SK-N-SH (cell line): Measurements from ENCODE around the gene ZNF425. TPM values are rescaled to one million over a fixed set of nuclear protein-coding genes. Genes with fewer than 3 reads are reported as not detected.

Experiments used
- CTCF ChIA-PET: fragments of 300-600, 350-600 bp; formaldehyde crosslinking; extraction: SDS; loops from one replicate; lab custom pipeline; 2021; lab: Yijun Ruan, JAX
- POLR2A ChIA-PET: fragments of 350-600 bp; sonication (Branson Sonifier 250); formaldehyde crosslinking; extraction: SDS; loops from one replicate; lab custom pipeline; 2020; ENCODE audit warnings: antibody characterized with exemption, inconsistent platforms; lab: Yijun Ruan, JAX
- DNase-seq: peaks from one replicate; pipeline ENCODE4 v3.0.0; 2012
- H2AFZ ChIP-seq: fragments of 200-600 bp; sonication (generic); 2 replicates; pipeline ENCODE4 v1.8.1; 2016; ENCODE audit warnings: antibody characterized with exemption, mild to moderate bottlenecking, low read depth
- H3F3A ChIP-seq: fragments of 200-600 bp; sonication (generic); replicated peaks from 2 replicates; pipeline ENCODE3; 2016; ENCODE audit warnings: antibody characterized with exemption, mild to moderate bottlenecking; ENCODE audit not compliant: insufficient read depth
- H3K27ac ChIP-seq, 2 experiments: fragments of 200-500 bp in 1 of 2; fragments of 200-600 bp in 1 of 2; sonication (Bioruptor generic) in 1 of 2; sonication (generic), shearing (Covaris generic) in 1 of 2; 2 replicates each; pipeline versions ENCODE4 v1.5.1 to v1.6.1; 2014 to 2016; ENCODE audit warnings: low read depth in 2 of 2, inconsistent platforms in 1 of 2, low read length in 1 of 2, mild to moderate bottlenecking in 1 of 2, mixed read lengths in 1 of 2
- H3K27me3 ChIP-seq: fragments of 200-600 bp; sonication (generic), shearing (Covaris generic); 2 replicates; pipeline ENCODE4 v1.6.1; 2016; ENCODE audit warnings: mixed run types; ENCODE audit not compliant: insufficient read depth
- H3K36me3 ChIP-seq, 2 experiments: fragments of 200-500 bp in 1 of 2; fragments of 200-600 bp in 1 of 2; sonication (Bioruptor generic) in 1 of 2; sonication (generic) in 1 of 2; replicated peaks in 1 of 2; 2 replicates each; pipeline versions ENCODE3 to v1.5.1; 2014 to 2016; ENCODE audit warnings: low read length in 1 of 2, mild to moderate bottlenecking in 1 of 2; ENCODE audit not compliant: insufficient read depth in 2 of 2, control insufficient read depth in 1 of 2
- H3K4me1 ChIP-seq, 2 experiments: fragments of 200-500 bp in 1 of 2; fragments of 200-600 bp in 1 of 2; sonication (Bioruptor generic) in 1 of 2; sonication (generic), shearing (Covaris generic) in 1 of 2; 2 replicates each; pipeline versions ENCODE4 v1.5.1 to v1.6.1; 2014 to 2016; ENCODE audit warnings: low read depth in 1 of 2, low read length in 1 of 2, mixed run types in 1 of 2; ENCODE audit not compliant: insufficient read depth in 2 of 2, control insufficient read depth in 1 of 2
- H3K4me2 ChIP-seq: fragments of 200-600 bp; sonication (generic), shearing (Covaris generic); 2 replicates; pipeline ENCODE4 v1.6.1; 2017; ENCODE audit warnings: mixed run types
- H3K4me3 ChIP-seq, 2 experiments: fragments of 200-500 bp in 1 of 2; fragments of 200-600 bp in 1 of 2; sonication (Bioruptor generic) in 1 of 2; sonication (generic), shearing (Covaris generic) in 1 of 2; 2 replicates each; pipeline versions ENCODE4 v1.5.1 to v1.8.1; 2014 to 2016; ENCODE audit warnings: low read depth in 2 of 2, inconsistent platforms in 1 of 2, low read length in 1 of 2, mild to moderate bottlenecking in 1 of 2, mixed read lengths in 1 of 2, moderate library complexity in 1 of 2
- H3K79me2 ChIP-seq: fragments of 200-600 bp; sonication (generic); 2 replicates; pipeline ENCODE4 v1.8.1; 2017; ENCODE audit warnings: mild to moderate bottlenecking; ENCODE audit not compliant: insufficient read depth
- H3K9ac ChIP-seq: fragments of 200-600 bp; sonication (generic); 2 replicates; pipeline ENCODE4 v1.6.1; 2017; ENCODE audit warnings: mixed run types
- H3K9me2 ChIP-seq: fragments of 200-600 bp; sonication (generic); 2 replicates; pipeline ENCODE4 v1.6.1; 2017; ENCODE audit warnings: mixed run types
- H3K9me3 ChIP-seq: fragments of 200-600 bp; sonication (generic); 2 replicates; pipeline ENCODE4 v1.6.1; 2017; ENCODE audit warnings: mixed run types, mild to moderate bottlenecking, moderate library complexity
- H4K20me1 ChIP-seq: fragments of 200-600 bp; sonication (generic); 2 replicates; pipeline ENCODE4 v1.6.1; 2017; ENCODE audit warnings: mild to moderate bottlenecking, mixed run types; ENCODE audit not compliant: insufficient read depth
- CHD2 ChIP-seq: fragments of 150-350 bp; IDR thresholded peaks from 2 replicates; pipeline ENCODE4 v1.6.1; 2018; ENCODE audit warnings: low read length; ENCODE audit not compliant: partially characterized antibody
- EP300 ChIP-seq, 2 experiments: IDR thresholded peaks; 2 replicates each; pipeline versions ENCODE4 v1.4.0 to v1.6.1; 2012; ENCODE audit warnings: borderline replicate concordance in 1 of 2, low read depth in 1 of 2, low read length in 1 of 2
- EZH2phosphoT487 ChIP-seq: fragments of 200-600 bp; sonication (generic); IDR thresholded peaks from 2 replicates; pipeline ENCODE4 v1.6.1; 2017; ENCODE audit warnings: low read depth, mixed run types, mild to moderate bottlenecking, antibody characterized with exemption, moderate library complexity, borderline replicate concordance
- FOSL2 ChIP-seq: IDR thresholded peaks from 2 replicates; pipeline ENCODE4 v1.4.0; 2012; ENCODE audit warnings: low read depth, mild to moderate bottlenecking, moderate library complexity, borderline replicate concordance
- FOXM1 ChIP-seq: IDR thresholded peaks from 2 replicates; pipeline ENCODE4 v1.4.0; 2012; ENCODE audit warnings: low read depth, mild to moderate bottlenecking
- GABPA ChIP-seq: IDR thresholded peaks from 2 replicates; pipeline ENCODE4 v1.4.0; 2012; ENCODE audit warnings: low read depth, mild to moderate bottlenecking
- GATA2 ChIP-seq: sonication (generic); formaldehyde crosslinking; IDR thresholded peaks from 2 replicates; pipeline ENCODE4 v1.5.0; 2020; ENCODE audit warnings: mild to moderate bottlenecking, missing genetic modification reagents
- JUND ChIP-seq: IDR thresholded peaks from 2 replicates; pipeline ENCODE4 v1.4.0; 2012
- MEF2A ChIP-seq: IDR thresholded peaks from 2 replicates; pipeline ENCODE4 v1.4.0; 2012; ENCODE audit warnings: low read depth, borderline replicate concordance
- MXI1 ChIP-seq: IDR thresholded peaks from 2 replicates; pipeline ENCODE4 v1.6.1; 2012; ENCODE audit warnings: mild to moderate bottlenecking, low read depth, low read length, improper control_type of control experiment
- NRF1 ChIP-seq: IDR thresholded peaks from 2 replicates; pipeline ENCODE4 v1.6.1; 2012; ENCODE audit warnings: low read depth, mild to moderate bottlenecking, low read length
- RAD21 ChIP-seq: IDR thresholded peaks from 2 replicates; pipeline ENCODE4 v1.6.1; 2012; ENCODE audit warnings: mild to moderate bottlenecking, low read length
- RCOR1 ChIP-seq: fragments of 150-350 bp; IDR thresholded peaks from 2 replicates; pipeline ENCODE4 v1.6.1; 2017; ENCODE audit warnings: antibody characterized with exemption, low read length
- RXRA ChIP-seq: IDR thresholded peaks from 2 replicates; pipeline ENCODE4 v1.4.0; 2012; ENCODE audit warnings: low read depth, mild to moderate bottlenecking, borderline replicate concordance
- SMC3 ChIP-seq: IDR thresholded peaks from 2 replicates; pipeline ENCODE4 v1.6.1; 2012; ENCODE audit warnings: low read depth, low read length, improper control_type of control experiment
- TCF12 ChIP-seq: IDR thresholded peaks from 2 replicates; pipeline ENCODE4 v1.4.0; 2012
- TEAD4 ChIP-seq: IDR thresholded peaks from 2 replicates; pipeline ENCODE4 v1.4.0; 2012; ENCODE audit warnings: mild to moderate bottlenecking, borderline replicate concordance; ENCODE audit not compliant: insufficient read depth
- YY1 ChIP-seq: IDR thresholded peaks from 2 replicates; pipeline ENCODE4 v1.4.0; 2012; ENCODE audit warnings: low read depth, mild to moderate bottlenecking
- WGBS: methylation state at CpG from one replicate; pipeline ENCODE4 v1.1.6; 2017; ENCODE audit warnings: low lambda C conversion rate; 5-methylcytosine and 5-hydroxymethylcytosine counted together
- polyA plus RNA-seq, 3 experiments: library from polyadenylated mRNA; depleted of rRNA; stranded (reverse); fragments of >200 nt; gene quantifications; 2 replicates each; pipeline ENCODE4 v1.2.3, GENCODE V29; 2012
- TF ChIP-seq, protein P1 (sequence below): fragments of 150-350 bp; IDR thresholded peaks from 2 replicates; pipeline ENCODE4 v1.6.1; 2017; ENCODE audit warnings: antibody characterized with exemption, low read length, low read depth, borderline replicate concordance
- TF ChIP-seq, protein P2 (sequence below): IDR thresholded peaks from 2 replicates; pipeline ENCODE4 v1.4.0; 2012; ENCODE audit warnings: low read depth
- TF ChIP-seq, protein P3 (sequence below): fragments of 200-600 bp; sonication (generic); IDR thresholded peaks from 2 replicates; pipeline ENCODE4 v1.6.1; 2017; ENCODE audit warnings: antibody characterized with exemption, mild to moderate bottlenecking, moderate library complexity
- TF ChIP-seq, protein P4 (sequence below): IDR thresholded peaks from 2 replicates; pipeline ENCODE4; 2012
- TF ChIP-seq, protein P5 (sequence below): IDR thresholded peaks from 2 replicates; pipeline ENCODE4 v1.4.0; 2012; ENCODE audit warnings: low read depth, borderline replicate concordance
- TF ChIP-seq, protein P6 (sequence below): IDR thresholded peaks from 2 replicates; pipeline ENCODE4 v1.6.1; 2012; ENCODE audit warnings: mild to moderate bottlenecking, low read depth, low read length, moderate library complexity

The ZNF425 gene
- polyA plus RNA-seq, 1 of the 3 experiments (the other 2 are of a cell fraction): 1.4 TPM

DNA sequence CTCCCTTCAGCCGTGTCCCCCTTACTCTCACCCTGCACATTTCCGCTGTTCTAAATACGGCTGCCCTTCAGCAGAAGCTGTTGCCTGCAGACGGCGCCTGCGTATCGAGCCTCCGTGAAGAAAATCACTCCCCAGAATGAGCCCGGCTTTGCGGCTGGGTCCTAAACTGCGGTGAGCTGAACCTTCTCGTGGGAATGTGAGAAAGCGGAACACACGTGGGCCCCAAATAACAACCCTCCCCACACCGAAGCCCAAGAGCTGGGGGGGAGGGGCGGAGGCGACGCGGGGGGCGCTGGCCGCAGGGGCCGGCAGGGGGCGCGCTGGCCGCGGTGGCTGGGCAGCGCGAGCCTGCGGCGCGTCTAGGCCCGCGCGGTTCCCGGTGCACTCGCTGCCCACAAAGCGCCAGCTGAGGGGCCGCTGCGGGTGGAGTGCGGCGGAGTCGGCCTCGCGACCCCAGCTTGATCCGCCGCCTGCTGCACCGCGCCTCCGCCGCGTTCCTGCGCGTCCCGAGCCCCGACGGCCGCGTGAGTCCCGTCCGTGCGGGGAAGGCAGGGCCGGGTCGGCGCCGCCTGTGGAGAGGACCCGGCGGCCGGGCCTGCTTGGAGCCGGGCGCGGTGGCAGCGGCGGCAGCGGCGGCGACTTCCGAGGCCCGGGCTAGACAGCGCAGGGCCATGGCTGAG is 21.1 kb upstream of the ZNF425 start, which contains the start of gene ZNF398:
ZNF398 (plus strand) TSS at position 382 of the 680 bp plus-strand sequence; CDS start at position 672, 290 bp downstream.
- no peaks in the 10 kb centered on the region; a peak in 2 of 4 replicates for H3K4me1 ChIP-seq
- no peaks in the 10 kb centered on the region for H3K9me2 ChIP-seq
- peaks cover 21% of the 10 kb centered on the region for H4K20me1 ChIP-seq
- no peaks in the 10 kb centered on the region for H3K27me3 ChIP-seq
- ChIA-PET POLR2A (interaction anchor here (1.0 to 3.7 kb wide), 6 partner anchors 9 to 119 kb away, joined by 4 to 37 read pairs (median 6); partner anchors contain the start of genes PDIA4, ZNF282, ZNF425 and ZNF783), CTCF (interaction anchor here (0.6 to 7.0 kb wide), 51 partner anchors 9 to 1265 kb away, joined by 3 to 83 read pairs (median 4); partner anchors contain the start of genes ZNF282, ZNF425 and ZNF783)
- 0% methylated on average over 14 of the region's 79 CpGs for WGBS
- no peaks in the 10 kb centered on the region for H3K36me3 ChIP-seq
- H3K9ac ChIP-seq: peak within 1 kb of the TSS; percentile 88
- peak within 1 kb of the TSS; percentile 95 for H3K4me2 ChIP-seq
- H3K9me3 ChIP-seq: no peaks in the 10 kb centered on the region
- H3F3A ChIP-seq: peaks cover 21% of the 10 kb centered on the region
- H3K79me2 ChIP-seq: peaks cover 46% of the 10 kb centered on the region
- H3K4me3 ChIP-seq: peak within 1 kb of the TSS; percentile 64 to 95
- H2AFZ ChIP-seq: peak within 1 kb of the TSS; percentile 99
- DNase-seq: peak; percentile 99
- peak within 1 kb of the TSS; percentile 77 to 84 for H3K27ac ChIP-seq
- no peak for TF ChIP-seq EZH2phosphoT487
- no peak for TF ChIP-seq YY1
- TF ChIP-seq, protein P1, sequence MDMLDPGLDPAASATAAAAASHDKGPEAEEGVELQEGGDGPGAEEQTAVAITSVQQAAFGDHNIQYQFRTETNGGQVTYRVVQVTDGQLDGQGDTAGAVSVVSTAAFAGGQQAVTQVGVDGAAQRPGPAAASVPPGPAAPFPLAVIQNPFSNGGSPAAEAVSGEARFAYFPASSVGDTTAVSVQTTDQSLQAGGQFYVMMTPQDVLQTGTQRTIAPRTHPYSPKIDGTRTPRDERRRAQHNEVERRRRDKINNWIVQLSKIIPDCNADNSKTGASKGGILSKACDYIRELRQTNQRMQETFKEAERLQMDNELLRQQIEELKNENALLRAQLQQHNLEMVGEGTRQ: no peak
- TF ChIP-seq JUND: no peak
- TF ChIP-seq MXI1: peak; percentile 91
- TF ChIP-seq CHD2: peak; percentile 92
- TF ChIP-seq RCOR1: no peak
- TF ChIP-seq, protein P2, sequence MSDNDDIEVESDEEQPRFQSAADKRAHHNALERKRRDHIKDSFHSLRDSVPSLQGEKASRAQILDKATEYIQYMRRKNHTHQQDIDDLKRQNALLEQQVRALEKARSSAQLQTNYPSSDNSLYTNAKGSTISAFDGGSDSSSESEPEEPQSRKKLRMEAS: peak; percentile 66
- no peak for TF ChIP-seq RXRA
- TF ChIP-seq TCF12: no peak
- no peak for TF ChIP-seq GATA2 (CRISPR knock-in tag)
- no peak; a peak in 1 of 4 replicates for TF ChIP-seq EP300 (IDR thresholded peaks at IDR 0.05; ENCODE audit: borderline replicate concordance in 1 of 2, low read depth in 1 of 2, low read length in 1 of 2)
- TF ChIP-seq FOXM1: no peak
- TF ChIP-seq, protein P3, sequence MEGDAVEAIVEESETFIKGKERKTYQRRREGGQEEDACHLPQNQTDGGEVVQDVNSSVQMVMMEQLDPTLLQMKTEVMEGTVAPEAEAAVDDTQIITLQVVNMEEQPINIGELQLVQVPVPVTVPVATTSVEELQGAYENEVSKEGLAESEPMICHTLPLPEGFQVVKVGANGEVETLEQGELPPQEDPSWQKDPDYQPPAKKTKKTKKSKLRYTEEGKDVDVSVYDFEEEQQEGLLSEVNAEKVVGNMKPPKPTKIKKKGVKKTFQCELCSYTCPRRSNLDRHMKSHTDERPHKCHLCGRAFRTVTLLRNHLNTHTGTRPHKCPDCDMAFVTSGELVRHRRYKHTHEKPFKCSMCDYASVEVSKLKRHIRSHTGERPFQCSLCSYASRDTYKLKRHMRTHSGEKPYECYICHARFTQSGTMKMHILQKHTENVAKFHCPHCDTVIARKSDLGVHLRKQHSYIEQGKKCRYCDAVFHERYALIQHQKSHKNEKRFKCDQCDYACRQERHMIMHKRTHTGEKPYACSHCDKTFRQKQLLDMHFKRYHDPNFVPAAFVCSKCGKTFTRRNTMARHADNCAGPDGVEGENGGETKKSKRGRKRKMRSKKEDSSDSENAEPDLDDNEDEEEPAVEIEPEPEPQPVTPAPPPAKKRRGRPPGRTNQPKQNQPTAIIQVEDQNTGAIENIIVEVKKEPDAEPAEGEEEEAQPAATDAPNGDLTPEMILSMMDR: peak; percentile 73
- TF ChIP-seq GABPA: 0 out of 2 replicates have a peak, but pooled peaks have one; percentile 15
- TF ChIP-seq NRF1: peak; percentile 22
- peak; percentile 13; the same call in 1 of the 2 replicates for TF ChIP-seq TEAD4
- TF ChIP-seq, protein P4, sequence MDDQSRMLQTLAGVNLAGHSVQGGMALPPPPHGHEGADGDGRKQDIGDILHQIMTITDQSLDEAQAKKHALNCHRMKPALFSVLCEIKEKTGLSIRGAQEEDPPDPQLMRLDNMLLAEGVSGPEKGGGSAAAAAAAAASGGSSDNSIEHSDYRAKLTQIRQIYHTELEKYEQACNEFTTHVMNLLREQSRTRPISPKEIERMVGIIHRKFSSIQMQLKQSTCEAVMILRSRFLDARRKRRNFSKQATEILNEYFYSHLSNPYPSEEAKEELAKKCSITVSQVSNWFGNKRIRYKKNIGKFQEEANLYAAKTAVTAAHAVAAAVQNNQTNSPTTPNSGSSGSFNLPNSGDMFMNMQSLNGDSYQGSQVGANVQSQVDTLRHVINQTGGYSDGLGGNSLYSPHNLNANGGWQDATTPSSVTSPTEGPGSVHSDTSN: no peak; the same call in 1 of the 2 replicates
- peak; percentile 25; the same call in 1 of the 2 replicates for TF ChIP-seq RAD21
- TF ChIP-seq SMC3: peak; percentile 26
- TF ChIP-seq, protein P5, sequence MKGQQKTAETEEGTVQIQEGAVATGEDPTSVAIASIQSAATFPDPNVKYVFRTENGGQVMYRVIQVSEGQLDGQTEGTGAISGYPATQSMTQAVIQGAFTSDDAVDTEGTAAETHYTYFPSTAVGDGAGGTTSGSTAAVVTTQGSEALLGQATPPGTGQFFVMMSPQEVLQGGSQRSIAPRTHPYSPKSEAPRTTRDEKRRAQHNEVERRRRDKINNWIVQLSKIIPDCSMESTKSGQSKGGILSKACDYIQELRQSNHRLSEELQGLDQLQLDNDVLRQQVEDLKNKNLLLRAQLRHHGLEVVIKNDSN: no peak
- TF ChIP-seq, protein P6, sequence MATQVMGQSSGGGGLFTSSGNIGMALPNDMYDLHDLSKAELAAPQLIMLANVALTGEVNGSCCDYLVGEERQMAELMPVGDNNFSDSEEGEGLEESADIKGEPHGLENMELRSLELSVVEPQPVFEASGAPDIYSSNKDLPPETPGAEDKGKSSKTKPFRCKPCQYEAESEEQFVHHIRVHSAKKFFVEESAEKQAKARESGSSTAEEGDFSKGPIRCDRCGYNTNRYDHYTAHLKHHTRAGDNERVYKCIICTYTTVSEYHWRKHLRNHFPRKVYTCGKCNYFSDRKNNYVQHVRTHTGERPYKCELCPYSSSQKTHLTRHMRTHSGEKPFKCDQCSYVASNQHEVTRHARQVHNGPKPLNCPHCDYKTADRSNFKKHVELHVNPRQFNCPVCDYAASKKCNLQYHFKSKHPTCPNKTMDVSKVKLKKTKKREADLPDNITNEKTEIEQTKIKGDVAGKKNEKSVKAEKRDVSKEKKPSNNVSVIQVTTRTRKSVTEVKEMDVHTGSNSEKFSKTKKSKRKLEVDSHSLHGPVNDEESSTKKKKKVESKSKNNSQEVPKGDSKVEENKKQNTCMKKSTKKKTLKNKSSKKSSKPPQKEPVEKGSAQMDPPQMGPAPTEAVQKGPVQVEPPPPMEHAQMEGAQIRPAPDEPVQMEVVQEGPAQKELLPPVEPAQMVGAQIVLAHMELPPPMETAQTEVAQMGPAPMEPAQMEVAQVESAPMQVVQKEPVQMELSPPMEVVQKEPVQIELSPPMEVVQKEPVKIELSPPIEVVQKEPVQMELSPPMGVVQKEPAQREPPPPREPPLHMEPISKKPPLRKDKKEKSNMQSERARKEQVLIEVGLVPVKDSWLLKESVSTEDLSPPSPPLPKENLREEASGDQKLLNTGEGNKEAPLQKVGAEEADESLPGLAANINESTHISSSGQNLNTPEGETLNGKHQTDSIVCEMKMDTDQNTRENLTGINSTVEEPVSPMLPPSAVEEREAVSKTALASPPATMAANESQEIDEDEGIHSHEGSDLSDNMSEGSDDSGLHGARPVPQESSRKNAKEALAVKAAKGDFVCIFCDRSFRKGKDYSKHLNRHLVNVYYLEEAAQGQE: no peak; the same call in 1 of the 2 replicates
- no peak for TF ChIP-seq FOSL2
- no peak; the same call in 1 of the 2 replicates for TF ChIP-seq MEF2A
